ENCODE data around the gene VPS29. TPM values are rescaled to one million over a fixed set of nuclear protein-coding genes. Genes with fewer than 3 reads are reported as not detected.

The VPS29 gene
- total RNA-seq, 4 donors from 2014 or later, result 94.0 to 188 (median 133) TPM

DNA sequence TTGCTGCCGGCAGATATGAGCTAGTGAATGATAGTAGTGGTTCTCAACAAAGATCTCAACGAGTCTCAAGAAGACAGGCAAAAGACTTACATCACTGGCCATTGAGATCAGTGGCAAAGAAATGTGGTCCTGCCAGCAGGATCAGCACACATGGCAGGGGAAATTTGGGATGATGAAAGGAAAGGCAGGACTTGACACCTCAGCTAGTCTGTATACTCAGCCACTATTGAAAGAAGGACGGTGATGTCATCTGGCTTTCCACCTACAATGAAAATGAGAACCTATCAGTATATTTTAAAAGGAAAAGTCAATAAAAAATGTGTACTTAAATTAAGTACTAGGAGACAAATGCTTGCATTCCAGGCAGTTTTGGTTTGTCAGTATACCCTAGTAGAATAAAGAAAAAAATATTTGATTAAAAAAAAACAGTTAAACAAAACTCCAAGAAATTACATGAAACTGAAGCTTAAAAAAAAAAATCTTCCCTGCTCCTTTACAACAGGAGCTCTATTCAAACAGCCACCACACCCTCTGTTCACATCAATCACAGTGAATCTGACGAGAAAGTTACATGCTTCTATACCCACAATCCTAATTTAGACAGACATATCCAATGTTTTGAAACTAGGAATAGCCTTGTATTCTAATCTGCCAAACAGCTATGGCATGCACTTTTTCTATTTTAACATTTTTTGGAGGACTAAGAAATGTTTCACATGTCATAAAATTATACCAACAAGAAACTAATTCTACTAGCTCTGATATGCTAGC, 35.1 kb upstream of the VPS29 start:
- 88 to 92% methylated on average over 4 of the region's 4 CpGs for WGBS, 2 donors
- Histone ChIP-seq H3K36me3 (peaks cover 21 to 31% of the 10 kb centered on the region in 2 donors), H3K9me3 (no peaks in the 10 kb centered on the region), H3K4me3 (replicated peaks in 1 of 3) (no peak overlapping the region), H3K27me3 (no peaks in the 10 kb centered on the region), H3K27ac (no peak overlapping the region), H3K4me1 (no peaks in the 10 kb centered on the region)
- TF ChIP-seq POLR2A (IDR thresholded peaks at IDR 0.05) (no peak), CTCF (IDR thresholded peaks at IDR 0.05) (no peak)
- intact Hi-C loops (cut with DNase I), result no loop called here
- DNase-seq, result no peak

GRCh38 chr12:110534811-110535210, 32.9 kb upstream of the VPS29 start:
- intact Hi-C loops (cut with DNase I), result no loop called here
- peaks cover 0 to 6% of the 10 kb centered on the region in 2 donors for H3K4me1 ChIP-seq
- WGBS, 2 donors, result 92 to 96% methylated on average over 6 of the region's 6 CpGs
- H3K36me3 ChIP-seq, result peaks cover 21 to 31% of the 10 kb centered on the region in 2 donors
- no peak for DNase-seq
- no peak overlapping the region for H3K4me3 ChIP-seq (replicated peaks in 1 of 3)
- H3K27ac ChIP-seq, result no peak overlapping the region
- no peaks in the 10 kb centered on the region for H3K27me3 ChIP-seq
- no peaks in the 10 kb centered on the region for H3K9me3 ChIP-seq
- TF ChIP-seq POLR2A (IDR thresholded peaks at IDR 0.05) (no peak), CTCF (IDR thresholded peaks at IDR 0.05) (no peak)

GRCh38 chr12:110533607-110534006, 31.7 kb upstream of the VPS29 start:
- Histone ChIP-seq H3K27me3 (no peaks in the 10 kb centered on the region), H3K27ac (no peak overlapping the region), H3K36me3 (peaks cover 12 to 28% of the 10 kb centered on the region in 2 donors), H3K9me3 (no peaks in the 10 kb centered on the region), H3K4me3 (replicated peaks in 1 of 3) (no peak overlapping the region), H3K4me1 (peaks cover 0 to 6% of the 10 kb centered on the region in 2 donors)
- no peak for TF ChIP-seq CTCF (IDR thresholded peaks at IDR 0.05)
- TF ChIP-seq POLR2A (IDR thresholded peaks at IDR 0.05), result no peak
- 60 to 62% methylated on average over 6 of the region's 6 CpGs for WGBS, 2 donors
- intact Hi-C loops (cut with DNase I), result no loop called here
- DNase-seq, result no peak

DNA sequence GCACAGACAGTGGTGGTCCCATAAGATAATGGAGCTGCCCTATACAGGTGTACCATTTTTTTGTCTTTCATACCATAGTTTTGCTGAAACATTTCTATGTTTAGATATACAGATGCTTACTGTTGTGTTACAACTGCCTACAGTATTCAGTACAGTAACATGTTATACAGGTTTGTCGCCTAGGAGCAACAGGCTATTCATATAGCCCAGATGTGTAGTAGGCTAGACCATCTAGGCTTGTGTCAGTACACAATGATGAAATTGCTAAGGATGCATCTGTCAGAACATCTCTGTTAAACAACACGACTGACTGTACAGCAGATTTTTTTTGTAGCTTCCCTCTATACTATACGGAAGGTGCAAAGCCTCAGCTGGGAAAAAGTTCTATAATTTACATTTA, 30.7 kb upstream of the VPS29 start:
- WGBS, 2 donors, result 96% methylated on average over 3 of the region's 3 CpGs
- Histone ChIP-seq H3K27ac (no peak overlapping the region), H3K4me3 (replicated peaks in 1 of 3) (no peak overlapping the region), H3K36me3 (peaks cover 3 to 18% of the 10 kb centered on the region in 2 donors), H3K9me3 (no peaks in the 10 kb centered on the region), H3K4me1 (peaks cover 0 to 8% of the 10 kb centered on the region in 2 donors), H3K27me3 (no peaks in the 10 kb centered on the region)
- intact Hi-C loops (cut with DNase I), result no loop called here
- TF ChIP-seq POLR2A (IDR thresholded peaks at IDR 0.05), result no peak
- no peak for TF ChIP-seq CTCF (IDR thresholded peaks at IDR 0.05)
- DNase-seq, result no peak

DNA sequence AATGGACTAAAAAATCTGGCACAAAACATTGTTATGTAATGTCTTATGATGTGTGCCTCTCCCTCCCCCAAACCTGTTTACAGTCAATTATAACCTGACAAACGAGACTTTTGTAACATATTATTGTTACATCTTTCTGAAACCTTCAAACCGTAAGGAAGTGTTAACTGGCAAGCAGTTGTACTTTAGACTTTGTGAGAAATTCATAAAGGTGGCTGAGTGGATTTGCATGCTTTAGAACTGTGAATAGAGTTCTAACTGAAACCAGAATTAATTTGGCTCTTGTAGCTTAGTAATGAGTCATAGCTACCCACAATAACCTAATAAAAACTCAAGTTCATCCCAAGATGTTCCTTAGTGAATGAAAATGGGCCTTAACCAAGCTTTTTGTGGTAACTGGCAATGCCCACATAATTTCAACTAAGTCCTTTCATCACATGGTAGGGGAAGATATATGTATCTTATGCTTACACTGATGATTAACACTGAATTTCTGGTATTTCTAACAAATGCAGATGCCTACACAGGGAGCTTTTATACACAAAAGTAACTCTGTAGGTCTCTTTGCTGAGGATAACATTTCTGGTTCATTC, 29.9 kb upstream of the VPS29 start:
- TF ChIP-seq POLR2A (IDR thresholded peaks at IDR 0.05) (no peak), CTCF (IDR thresholded peaks at IDR 0.05) (no peak)
- Histone ChIP-seq H3K4me1 (peaks cover 0 to 13% of the 10 kb centered on the region in 2 donors), H3K27ac (no peak overlapping the region), H3K27me3 (no peaks in the 10 kb centered on the region), H3K9me3 (no peaks in the 10 kb centered on the region), H3K4me3 (replicated peaks in 1 of 3) (no peak overlapping the region), H3K36me3 (peaks cover 0 to 12% of the 10 kb centered on the region in 2 donors)
- no peak for DNase-seq
- WGBS, 2 donors, result 75 to 83% methylated on average over 2 of the region's 2 CpGs
- intact Hi-C loops (cut with DNase I), result no loop called here
